UCSD-AML1 (cell line): ENCODE data around the gene CAPN15.
A peak's percentile ranks its signal among the peaks of the same experiment; 100 is the strongest.
"Not testable (repeated sequence)": the region's sequence is repeated elsewhere in the genome, so short reads cannot be mapped to it uniquely, and the experiment has no call there.

Experiments used
- DNase-seq: peaks from one replicate; lab custom pipeline; 2025; ENCODE audit not compliant: unreplicated experiment; lab: John Stamatoyannopoulos, UW

The CAPN15 gene

DNA sequence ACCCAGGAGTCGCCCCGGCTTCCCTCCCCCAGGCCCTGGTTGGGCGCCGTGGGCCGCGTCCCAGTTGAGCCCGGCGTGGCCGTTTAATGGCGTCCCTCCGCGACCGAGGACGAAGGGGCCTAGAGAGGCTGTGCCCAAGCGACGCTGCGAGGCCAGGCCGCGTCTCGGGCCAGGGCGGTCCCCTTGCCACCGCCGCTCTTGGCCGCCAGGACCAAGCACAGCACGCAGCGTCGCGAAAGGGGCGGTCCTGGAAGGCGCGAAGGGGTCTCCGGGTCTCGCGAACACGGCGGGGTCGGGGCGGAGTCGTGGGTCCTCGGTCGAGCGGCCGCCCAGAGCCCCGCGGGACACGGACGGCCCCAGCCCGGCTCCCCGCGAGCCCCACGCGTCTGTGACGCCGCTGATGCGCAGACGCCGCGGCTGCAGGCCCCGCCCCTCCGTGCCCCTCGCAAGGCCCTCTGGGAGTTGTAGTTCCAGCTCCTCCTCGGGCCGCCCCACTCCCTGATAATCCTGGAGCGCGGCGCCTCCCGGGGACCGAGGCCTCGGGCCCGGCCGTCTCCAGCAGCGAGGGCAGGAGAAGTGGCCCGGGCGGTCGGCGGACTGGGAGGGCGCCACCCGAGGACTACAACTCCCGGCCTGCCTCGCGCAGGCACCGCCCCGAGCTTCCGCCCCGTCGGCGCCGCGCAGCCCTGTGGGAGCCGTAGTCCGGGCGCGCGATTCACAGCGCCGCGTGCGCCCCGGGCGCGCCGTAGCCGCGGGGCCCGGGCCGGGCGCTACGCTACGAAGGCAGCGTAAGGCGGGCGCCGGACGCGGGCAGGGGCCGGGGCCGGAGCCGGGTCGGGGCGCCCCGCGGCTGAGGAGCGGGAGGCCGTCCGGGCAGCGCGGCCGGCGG is at the start of gene CAPN15:
Gene CAPN15, plus strand, starts transcription at position 698 of the 889 bp plus-strand sequence. CDS start 19,127 bp downstream, outside the sequence.
- DNase-seq: peak; percentile 97

DNA sequence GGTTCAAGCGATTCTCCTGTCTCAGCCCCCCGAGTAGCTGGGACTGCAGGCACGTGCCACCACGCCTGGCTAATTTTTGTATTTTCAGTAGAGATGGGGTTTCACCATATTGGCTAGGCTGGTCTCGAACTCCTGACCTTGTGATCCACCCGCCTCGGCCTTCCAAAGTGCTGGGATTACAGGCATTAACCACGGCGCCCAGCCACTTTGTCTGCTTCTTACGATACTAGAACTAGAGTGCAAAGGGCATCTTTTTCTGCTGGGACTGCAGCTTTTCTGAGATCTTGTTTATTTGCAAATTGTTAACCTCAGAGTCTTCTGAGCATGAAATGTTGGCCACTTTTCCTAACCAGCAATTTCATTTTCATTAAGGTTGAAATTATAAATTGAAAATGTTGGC is 49.2 kb upstream of the CAPN15 start:
- not testable (repeated sequence) for DNase-seq

DNA sequence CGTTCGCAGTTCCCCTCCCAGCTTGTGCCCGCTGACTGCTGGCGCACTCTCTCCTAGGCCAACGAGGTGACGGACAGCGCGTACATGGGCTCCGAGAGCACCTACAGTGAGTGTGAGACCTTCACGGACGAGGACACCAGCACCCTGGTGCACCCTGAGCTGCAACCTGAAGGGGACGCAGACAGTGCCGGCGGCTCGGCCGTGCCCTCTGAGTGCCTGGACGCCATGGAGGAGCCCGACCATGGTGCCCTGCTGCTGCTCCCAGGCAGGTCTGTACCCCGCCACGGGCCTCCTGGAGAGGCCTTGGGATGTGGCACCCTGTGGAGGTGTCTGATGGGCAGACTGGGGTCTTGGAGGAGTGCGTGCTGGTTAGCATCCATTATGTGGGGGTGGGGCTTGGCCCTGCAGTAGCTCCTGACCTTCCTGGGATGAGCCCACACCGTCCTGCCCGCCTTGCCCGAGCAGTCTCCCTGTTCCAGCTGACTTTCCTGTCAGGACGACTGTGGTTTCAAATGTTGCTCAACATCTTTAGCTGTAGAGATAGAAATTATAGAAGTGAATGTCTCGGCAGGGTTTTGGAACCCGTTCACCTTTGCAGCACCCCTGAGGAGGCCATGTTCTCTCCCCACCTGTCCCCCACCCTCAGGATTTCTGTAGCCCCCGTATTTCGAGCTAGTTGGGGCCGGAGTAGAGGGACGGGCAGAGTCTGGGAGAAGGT is 44.9 kb upstream of the CAPN15 start:
- no peak for DNase-seq

DNA sequence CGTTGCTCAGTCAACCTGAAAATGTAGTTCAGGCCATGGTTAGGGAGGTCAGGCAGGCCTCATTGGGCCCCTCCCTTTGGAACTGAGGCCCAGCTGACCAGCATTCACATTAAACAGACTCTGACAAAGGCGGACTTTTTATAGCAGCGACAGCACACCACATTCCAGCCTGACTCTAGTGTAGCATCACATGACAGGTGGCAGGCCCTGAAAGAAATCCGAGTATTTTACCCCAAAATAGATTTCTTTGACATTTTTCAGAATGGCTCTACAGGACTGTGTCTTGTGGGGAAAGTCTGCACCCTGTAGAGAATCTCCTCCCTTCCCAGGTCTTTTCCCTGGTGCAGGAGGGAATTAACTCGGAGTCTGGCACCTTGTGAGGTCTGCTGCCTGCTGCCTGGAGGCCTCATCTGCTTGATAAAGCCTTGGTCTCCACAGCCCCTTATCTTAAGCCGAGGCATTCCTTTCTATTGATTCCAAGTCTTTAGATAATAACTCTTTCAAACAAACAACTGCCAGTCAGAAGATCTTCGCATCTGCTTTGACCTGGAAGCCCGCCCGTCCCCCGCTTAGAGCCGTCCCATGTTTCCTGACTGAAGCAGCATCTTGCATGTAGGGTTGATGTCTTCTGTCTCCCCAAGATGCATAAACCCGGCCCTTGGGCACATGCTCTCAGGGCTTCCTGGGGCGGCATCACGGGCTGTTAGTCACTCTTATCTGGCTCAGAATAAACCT is 44.0 kb upstream of the CAPN15 start:
- no peak for DNase-seq

DNA sequence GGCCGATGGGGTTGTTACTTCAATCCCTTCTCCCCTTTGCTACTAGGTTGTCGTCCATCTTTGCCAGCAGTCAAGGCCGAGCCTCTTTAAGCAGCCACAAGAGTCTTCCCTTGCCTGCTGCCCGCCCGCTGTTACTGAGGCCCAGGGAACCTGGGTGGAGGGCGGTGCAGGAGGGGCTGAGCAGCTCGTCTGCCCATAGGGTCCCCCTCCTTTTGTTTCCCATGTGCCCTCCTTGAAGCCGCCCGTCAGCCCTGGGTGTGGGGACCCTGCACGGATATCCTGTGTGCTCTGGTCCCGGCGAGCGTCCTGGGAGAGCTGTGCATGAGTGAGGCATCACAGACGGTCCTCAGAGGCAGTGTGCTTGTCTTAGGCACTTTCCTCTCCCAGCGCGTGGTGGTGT is 37.9 kb upstream of the CAPN15 start:
- no peak for DNase-seq

DNA sequence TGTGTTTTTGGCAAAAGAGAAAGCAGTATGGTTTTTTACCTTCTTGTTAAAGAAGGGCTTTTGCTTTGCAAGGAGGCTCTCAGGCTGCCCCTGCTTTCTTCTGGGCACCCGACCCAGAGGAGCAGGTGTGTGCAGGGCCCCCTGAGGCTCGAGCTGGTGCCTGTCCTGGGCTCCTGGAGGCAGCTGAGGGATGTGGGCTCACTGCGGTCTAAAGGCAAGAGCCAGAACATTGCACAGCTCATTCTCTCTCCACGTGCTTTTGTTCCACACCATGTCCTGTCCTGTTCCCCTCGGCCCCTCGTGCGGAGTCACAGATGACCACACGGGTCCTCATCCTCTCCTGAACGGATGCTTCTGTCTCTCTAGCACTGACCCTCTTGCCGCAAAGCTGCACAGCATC is 36.7 kb upstream of the CAPN15 start:
- no peak for DNase-seq

DNA sequence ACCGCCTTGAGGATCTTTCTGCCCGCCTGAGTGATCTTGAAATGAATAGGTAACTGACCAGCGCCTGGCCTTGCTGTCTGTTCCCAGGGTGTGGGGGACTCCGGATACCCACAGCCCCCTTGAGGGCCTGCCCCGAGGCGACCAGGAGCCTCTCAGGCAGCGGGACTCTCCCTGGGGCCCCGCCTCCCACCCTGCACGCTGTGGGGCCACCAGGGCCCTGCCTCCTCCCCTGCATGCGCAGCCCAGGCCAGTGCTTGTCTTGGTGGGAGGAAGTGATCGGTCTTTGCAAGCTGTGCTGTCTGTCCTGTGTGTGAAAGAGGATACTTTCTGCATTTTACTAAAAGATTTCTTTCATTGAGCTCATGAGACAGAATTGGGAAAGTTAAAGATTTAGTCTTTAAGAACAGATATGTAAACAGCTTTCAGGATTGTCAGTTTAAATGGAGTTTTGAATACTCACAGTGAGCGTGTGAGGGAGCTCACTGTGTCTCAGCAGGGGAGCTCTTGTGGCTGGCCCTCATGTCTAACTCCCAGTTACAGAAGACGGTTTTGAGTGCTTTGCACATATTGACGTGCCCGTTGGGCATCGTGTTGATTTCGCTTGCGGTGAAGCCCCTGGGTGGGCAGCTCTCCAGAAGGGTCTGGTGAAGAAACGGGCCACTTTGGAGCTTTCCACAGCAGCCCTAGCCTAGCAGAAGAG is 36.1 kb upstream of the CAPN15 start:
- DNase-seq: no peak

DNA sequence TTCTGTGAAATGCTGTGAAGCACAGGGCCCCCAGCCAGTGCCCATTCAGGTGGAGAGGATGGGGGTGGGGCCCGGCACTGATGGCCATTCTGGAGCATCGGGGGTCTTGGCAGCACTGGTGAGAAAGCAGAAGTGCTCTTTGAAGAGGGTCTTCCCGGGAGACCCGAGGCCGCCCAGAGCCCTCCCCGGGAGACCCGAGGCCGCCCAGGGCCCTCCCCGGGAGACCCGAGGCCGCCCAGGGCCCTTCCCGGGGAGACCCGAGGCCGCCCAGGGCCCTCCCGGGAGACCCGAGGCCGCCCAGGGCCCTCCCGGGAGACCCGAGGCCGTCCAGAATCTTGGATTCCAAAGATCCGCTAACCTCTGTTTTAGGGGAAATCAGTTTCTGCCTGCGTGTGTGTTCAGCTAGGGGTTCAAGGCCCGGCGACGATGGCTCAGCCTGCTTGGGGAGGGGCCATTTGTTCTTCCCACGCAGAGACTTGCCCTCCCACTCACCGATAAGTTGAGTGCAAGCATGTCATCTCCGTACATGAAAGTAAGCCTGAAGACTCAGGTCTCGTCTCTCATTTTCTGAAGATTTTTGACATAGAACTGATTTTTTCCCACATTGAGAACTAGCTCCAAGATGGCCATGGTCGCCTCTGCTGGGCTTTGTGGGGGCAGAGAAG is 35.2 kb upstream of the CAPN15 start:
- no peak for DNase-seq

DNA sequence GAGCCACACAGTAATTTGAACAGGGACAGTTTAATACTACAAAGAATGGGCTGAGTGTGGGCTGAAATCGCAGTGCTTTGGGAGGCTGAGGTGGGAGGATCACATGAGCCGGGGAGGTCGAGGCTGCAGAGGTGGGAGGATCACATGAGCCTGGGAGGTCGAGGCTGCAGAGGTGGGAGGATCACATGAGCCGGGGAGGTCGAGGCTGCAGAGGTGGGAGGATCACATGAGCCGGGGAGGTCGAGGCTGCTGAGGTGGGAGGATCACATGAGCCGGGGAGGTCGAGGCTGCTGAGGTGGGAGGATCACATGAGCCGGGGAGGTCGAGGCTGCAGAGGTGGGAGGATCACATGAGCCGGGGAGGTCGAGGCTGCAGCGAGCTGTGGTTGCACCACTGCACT is 32.8 kb upstream of the CAPN15 start:
- DNase-seq: not testable (repeated sequence)

DNA sequence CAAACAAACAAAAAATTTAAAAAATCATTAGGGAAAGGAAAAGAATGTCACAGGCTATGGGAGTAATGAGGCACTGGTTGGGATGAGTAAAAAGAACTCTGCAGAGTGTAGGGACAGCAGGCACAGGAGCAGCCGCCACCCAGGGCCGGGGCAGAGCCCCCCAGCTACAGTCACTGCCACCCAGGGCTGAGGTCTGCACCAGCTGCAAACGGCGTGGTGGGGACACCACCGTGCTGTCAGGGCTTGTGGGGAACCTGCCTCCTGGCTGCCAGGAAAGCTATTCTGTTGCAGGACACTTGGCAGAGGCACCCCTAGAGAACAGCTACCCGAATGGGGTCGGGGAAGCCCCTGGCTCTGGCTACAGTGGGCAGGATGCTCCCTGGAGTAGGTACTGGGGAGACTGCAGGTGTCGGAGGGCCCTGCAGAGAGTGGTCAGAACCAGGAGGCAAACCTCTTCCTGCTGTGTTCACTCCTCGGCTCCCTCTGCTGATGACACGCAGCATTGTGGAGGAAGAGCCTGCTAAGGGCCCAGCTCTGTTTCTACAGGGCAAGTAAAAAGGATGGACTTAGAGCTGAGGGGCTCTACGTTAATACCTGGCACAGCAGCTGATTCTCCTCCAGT is 32.3 kb upstream of the CAPN15 start:
- peak; percentile 52 for DNase-seq

DNA sequence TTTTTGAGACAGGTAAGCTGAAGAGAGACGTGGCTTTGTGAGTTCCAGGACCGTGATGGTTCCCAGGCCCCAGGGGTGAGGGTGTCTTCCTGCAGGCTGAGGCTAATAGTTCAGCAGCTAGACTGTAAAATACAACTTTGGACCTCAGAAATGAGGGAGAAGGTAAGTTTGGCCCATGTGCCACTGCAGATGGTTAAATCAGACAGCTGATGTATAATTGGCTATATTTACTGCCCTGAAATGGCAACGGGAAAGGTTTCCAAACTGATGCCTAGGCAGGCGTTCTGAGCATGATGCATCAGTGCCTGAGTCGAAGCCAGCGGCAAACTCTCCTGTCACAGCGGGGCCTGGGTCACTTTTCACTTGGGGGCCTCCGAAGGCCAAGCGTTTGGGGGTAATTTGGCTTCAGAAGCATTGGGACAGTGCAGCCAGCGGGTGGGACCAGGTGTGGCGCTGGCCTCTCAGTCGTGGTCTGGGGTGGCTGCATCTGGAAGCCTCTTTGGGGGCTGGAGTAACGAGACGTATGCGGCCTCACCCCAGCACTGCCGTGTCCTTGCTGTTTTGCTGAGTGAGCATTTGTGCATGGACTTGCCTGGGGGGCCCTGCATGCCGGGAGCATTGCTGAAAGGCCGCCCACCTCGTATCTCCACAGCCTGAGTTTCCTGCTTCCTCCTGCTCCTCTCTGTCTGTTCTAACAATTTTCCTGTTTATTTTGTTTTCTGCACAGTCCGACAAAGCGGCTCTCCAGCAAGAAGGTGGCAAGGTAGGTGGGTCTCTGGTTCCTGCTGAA is 31.2 kb upstream of the CAPN15 start:
- no peak for DNase-seq

DNA sequence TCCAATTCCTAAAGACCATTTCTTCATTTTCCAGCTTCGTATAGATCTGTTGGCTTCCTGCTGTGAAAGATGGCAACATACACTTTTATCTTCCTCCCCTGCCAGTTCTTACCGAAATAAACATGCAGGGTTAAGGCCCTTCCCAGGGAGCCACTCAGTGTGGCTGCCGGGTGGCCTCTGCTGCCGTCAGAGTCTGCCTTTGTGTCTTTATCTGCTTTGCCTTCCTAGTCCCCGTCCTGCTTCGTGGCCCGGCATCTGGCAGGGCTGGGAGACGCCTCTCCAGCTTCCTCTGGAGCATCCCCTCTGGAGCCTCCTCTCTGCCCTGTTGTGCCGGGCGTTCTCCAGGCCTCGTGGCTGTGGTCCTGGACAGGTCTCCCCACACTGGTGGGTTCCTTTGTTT is 30.3 kb upstream of the CAPN15 start:
- no peak for DNase-seq

DNA sequence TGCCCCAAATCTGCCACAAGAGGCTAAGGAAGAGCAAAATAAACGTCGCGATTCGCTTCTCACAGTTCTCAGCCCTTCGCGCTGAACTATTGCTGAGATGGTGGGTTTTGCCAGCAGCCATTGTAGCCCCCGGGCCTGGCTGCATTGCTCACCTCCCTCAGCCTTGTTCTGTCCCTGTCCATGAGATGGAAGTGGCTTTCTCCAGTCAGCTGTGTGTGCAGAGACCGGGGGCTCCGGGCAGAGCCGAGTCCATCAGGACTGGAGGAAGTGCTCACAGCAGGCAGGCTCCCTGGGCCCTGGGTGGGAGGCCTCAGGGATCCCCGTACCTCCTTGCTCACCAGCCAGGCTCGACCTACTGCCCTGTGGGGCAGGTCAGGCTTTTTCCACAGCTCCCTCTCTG is 27.6 kb upstream of the CAPN15 start:
- no peak for DNase-seq

DNA sequence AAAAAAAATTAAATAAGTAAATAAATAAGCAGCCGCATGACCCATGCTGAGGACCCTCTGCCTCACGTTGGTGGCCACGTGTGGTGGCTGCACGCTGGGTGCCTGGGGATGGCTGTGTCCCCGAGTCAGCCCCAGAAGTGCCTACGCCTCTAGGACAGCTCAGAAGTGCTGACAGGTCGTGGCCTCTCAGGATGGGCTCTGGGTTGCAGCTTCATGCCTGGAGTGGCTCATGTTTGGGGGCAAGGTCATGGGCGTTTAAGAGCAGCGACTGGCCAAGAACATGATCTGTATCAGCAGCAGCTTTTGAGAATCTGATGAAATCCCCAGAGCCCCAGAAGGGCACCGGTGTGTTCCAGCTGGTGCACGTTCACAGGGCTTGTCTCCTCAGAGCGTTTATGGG is 26.8 kb upstream of the CAPN15 start:
- no peak for DNase-seq

DNA sequence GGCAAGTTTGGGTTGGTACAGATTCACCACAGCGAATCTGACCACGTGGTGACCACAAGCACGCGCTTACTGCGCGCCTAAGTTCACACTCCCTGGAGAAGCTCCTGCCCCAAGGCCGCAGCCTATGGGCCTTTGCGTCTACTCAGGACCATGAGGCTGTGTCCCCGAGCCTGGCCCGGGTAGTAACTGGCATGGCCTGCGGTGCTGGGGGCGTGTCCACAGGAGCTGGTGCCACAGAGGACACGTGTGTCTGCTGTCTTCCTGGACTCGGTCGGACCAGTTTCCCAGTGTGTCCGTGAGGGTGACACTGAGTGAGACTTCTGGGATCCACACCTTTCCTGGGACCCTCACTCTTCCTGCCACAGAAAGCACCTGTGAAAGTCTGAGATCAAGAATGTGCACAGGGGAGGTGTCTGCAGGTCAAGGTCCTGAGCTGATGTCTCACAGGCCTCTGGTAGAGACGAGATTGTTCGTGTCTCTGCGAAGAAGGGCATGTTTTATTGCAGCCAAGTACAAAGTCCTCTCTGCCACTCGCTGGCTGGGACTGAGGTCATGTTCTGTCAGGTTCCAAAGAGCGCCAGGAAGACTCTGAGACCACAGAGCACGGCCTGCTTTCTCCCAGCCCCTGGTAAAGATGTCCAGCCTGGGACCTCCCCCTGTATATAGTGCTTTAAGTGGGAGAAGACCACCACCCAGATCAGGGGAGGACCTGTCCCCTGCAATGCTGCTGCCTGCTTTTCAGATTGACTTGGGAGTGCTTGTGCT is 25.2 kb upstream of the CAPN15 start:
- no peak for DNase-seq

DNA sequence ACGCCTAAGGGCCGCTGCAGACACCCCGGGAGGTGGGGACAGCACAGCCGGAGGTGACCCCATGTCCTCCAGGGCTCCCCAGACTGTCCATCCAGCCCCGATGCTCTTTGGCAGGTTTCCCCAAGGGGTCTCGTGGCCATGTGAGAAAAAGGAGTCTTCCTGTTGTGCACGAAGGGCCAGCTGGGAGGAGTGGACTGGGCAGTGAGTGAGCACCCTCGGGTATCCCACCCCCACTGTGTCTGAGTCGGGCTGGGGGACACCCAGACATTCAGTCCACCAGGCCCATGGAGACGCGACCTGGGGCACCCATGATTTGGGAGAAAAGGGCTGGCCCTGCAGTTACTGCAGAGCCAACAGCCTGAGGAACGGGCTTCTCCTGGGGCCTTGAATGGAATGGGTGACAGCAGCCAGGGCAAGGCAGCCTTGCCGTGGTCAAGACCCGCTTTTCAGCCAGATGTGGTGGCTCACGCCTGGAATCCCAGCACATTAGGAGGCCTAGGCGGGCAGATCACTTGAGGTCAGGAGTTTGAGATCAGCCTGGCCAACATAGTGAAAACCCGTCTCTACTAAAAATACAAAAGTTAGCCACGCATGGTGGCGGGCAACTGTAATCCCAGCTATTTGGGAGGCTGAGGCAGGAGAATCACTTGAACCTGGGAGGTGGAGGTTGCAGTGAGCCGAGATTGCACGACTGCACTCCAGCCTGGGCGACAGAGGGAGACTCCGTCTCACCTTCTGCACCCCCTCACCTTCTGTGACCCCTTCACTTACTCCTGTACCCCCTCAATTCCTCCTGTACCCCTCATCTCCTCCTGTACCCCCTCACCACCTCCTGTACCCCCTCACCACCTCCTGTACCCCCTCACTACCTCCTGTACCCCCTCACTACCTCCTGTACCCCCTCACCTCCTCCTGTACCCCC is 24.1 kb upstream of the CAPN15 start:
- DNase-seq: no peak

DNA sequence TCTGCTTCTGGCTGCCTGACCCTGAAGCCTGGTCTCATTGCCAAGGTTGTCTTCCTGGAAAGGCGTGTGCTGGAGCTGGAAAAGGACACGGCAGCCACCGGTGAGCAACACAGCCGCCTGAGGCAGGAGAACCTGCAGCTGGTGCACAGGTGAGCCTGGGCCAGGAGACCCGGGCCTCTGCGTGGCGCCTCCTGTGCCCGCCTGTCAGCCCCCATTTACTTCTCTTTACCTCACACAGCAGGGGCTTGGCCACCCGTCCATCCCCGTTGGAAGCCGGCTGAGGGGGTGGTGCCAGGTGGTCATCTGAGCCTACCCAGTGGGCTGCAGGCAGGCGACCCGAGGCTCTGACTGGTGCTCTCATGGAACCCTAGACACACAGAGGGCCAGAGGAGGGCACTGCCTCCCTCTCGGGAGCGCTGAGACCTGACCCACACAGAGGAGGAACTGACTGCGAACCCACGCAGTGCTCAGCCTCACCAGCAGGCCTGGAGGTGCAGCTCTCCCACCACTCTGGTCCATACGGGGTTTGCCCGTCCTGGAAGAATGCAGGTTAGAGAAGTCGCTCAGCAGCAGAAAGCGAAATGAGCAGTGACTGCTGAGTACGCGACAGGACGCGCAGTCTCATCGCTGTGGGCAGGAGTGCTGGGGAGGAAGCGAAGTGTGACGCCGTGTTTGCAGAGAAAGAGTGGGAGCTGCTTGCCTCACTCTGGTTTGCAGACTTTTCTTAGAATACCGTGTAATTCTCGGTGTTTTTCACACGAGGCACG is 21.9 kb upstream of the CAPN15 start:
- no peak for DNase-seq
